ENCODE results near the gene MARCHF2. TPM values are rescaled to one million over a fixed set of nuclear protein-coding genes. Genes with fewer than 3 reads are reported as not detected.

The MARCHF2 gene
- total and polyA plus RNA-seq, 9 of the 15 experiments (the other 6 are each of a cell fraction or from before 2014, with no cell fraction given), result 0.39 to 6.4 (median 2.2) TPM

- TF ChIP-seq ZBTB33 (CRISPR knock-in tag; IDR thresholded peaks at IDR 0.05) (no peak), ZFP30 (CRISPR knock-in tag; IDR thresholded peaks at IDR 0.05; ENCODE audit: borderline replicate concordance) (no peak), MTA2 (IDR thresholded peaks at IDR 0.05; ENCODE audit: low read depth) (peak; percentile 43; the same call in 1 of the 2 replicates), ZKSCAN1 (IDR thresholded peaks at IDR 0.05; ENCODE audit: low read depth, low read length) (no peak), ILK (tag; IDR thresholded peaks at IDR 0.05; ENCODE audit: borderline replicate concordance, low read depth) (no peak), CUX1 (CRISPR knock-in tag; IDR thresholded peaks at IDR 0.05) (no peak), ELK3 (CRISPR knock-in tag; IDR thresholded peaks at IDR 0.05) (no peak), PYGO2 (tag; IDR thresholded peaks at IDR 0.05) (no peak), TRIM28 (IDR thresholded peaks at IDR 0.05) (peak; percentile 24; the same call in 1 of the 2 replicates), NFATC3 (IDR thresholded peaks at IDR 0.05) (no peak), ZBTB34 (CRISPR knock-in tag; IDR thresholded peaks at IDR 0.05) (no peak), CSDE1 (IDR thresholded peaks at IDR 0.05) (no peak), BCLAF1 (IDR thresholded peaks at IDR 0.05; ENCODE audit: borderline replicate concordance in 1 of 2, control insufficient read depth in 1 of 2, low read depth in 2 of 2, low read length in 1 of 2) (no peak)
These were observed 41.9 kb upstream of the MARCHF2 start (continued) for GRCh38 chr19:8371011-8371804.
